Posterior vena cava (tissue), 2 donors: Measurements from ENCODE around the gene LRRC74A. TPM values are rescaled to one million over a fixed set of nuclear protein-coding genes. Genes with fewer than 3 reads are reported as not detected.
"Not testable (repeated sequence)": the region's sequence is repeated elsewhere in the genome, so short reads cannot be mapped to it uniquely, and the experiment has no call there.

Experiments used
- DNase-seq: peaks from one replicate; pipeline ENCODE4 v3.0.0-alpha.2; 2020; ENCODE audit warnings: low spot score
- intact Hi-C, 2 donors: fragments of 100-400 bp; cut with DNase I; formaldehyde crosslinking; loops; one replicate each; pipeline versions ENCODE4 v1.14.1 to v1.14.2; 2022 to 2023
- total RNA-seq, 2 donors: library from RNA; stranded (reverse); fragmentation: NEBNext Ultra II Directional; extraction: Animal tissue kit (Norgen Biotek cat#: 25700); gene quantifications; one replicate each; pipeline ENCODE4 v1.2.1, GENCODE V29; 2021
- donor health status: DM: yes; HTN: yes; CAD: no.
- donor health status: DM: yes; HTN: yes; CAD: no.

LRRC74A gene
- total RNA-seq, 2 donors from 2014 or later = not detected

- DNase-seq = no peak
- intact Hi-C loops = loop anchor here (5.0 kb wide), 3 partner anchors 142 to 157 kb away; no protein-coding TSS in a partner anchor
Measured at GRCh38 chr14:76910371-76910890, 84.2 kb downstream of the LRRC74A start.

- intact Hi-C loops = loop anchor here (5.0 kb wide), 3 partner anchors 141 to 156 kb away; no protein-coding TSS in a partner anchor
- no peak for DNase-seq
Measured at GRCh38 chr14:76911473-76911872, 85.3 kb downstream of the LRRC74A start.

DNA sequence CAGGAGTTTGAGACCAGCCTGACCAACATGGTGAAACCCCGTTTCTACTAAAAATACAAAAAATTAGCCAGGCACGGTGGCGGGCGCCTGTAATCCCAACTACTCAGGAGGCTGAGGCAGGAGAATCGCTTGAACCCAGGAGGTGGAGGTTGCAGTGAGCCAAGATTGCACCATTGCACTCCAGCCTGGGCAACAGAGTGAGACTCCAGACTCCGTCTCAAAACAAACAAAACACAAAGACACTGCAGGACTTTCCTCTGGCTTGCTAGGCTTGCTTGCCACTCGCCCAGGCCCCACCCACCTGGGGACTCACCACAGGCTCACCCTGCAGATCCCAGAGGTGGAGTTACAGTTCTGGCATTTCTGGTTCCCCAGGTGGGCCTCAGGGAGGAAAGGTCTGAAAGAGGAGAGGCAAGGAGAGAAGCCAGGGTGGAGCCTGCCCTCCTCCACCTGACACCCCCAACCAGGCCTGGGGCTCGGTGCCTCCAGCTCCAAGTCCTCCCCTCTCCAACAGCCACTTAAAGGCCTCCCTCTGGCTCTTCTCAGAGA is 88.4 kb downstream of the LRRC74A start:
- intact Hi-C loops = loop anchor here (2.0 to 5.0 kb wide), 6 partner anchors 42 to 153 kb away; partner anchors contain the start of gene IRF2BPL (in 1 of the 2)

GRCh38 chr14:76916040-76916715 is 90.0 kb downstream of the LRRC74A start:
- no peak for DNase-seq
- intact Hi-C loops = loop anchor here in 1 of 2 donors (5.0 kb wide), 2 partner anchors 41 to 111 kb away; partner anchors contain the start of gene IRF2BPL

More for the DNA sequence above, 88.4 kb downstream of the LRRC74A start:
- DNase-seq = not testable (repeated sequence)

DNA sequence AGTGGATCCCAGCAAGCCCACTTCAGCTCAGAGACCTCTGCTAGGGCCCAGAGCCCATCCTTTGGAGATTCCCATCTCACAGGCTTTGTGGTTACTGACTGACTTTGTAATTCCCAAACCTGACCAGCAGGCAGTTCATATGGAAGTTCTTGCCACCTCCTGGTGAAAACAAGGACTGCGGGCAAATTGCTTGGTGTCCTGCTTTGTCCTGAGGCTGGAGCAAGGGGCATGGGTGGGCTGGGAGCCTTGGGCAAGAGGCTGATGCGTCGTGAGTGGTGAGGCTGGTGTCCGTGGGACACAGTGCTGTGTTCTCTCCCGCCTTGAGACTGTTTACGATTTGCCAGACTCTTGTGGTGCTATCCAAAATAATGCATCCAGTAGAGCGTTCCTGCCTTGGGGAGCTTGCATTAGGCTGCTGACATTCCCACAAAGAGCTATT is 91.0 kb downstream of the LRRC74A start:
- peak; percentile 83 for DNase-seq
- intact Hi-C loops = loop anchor here in 1 of 2 donors (5.0 kb wide), 2 partner anchors 40 to 110 kb away; partner anchors contain the start of gene IRF2BPL

GRCh38 chr14:76917745-76918255 is 91.6 kb downstream of the LRRC74A start:
- intact Hi-C loops = loop anchor here (2.0 to 5.0 kb wide), 3 partner anchors 40 to 110 kb away; partner anchors contain the start of gene IRF2BPL (in 1 of the 2)
- peak; percentile 84 for DNase-seq

- peak; percentile 88 for DNase-seq
- intact Hi-C loops = loop anchor here (2.0 to 5.0 kb wide), 3 partner anchors 39 to 109 kb away; partner anchors contain the start of gene IRF2BPL (in 1 of the 2)
Measured at GRCh38 chr14:76918256-76918781, 92.1 kb downstream of the LRRC74A start.

DNA sequence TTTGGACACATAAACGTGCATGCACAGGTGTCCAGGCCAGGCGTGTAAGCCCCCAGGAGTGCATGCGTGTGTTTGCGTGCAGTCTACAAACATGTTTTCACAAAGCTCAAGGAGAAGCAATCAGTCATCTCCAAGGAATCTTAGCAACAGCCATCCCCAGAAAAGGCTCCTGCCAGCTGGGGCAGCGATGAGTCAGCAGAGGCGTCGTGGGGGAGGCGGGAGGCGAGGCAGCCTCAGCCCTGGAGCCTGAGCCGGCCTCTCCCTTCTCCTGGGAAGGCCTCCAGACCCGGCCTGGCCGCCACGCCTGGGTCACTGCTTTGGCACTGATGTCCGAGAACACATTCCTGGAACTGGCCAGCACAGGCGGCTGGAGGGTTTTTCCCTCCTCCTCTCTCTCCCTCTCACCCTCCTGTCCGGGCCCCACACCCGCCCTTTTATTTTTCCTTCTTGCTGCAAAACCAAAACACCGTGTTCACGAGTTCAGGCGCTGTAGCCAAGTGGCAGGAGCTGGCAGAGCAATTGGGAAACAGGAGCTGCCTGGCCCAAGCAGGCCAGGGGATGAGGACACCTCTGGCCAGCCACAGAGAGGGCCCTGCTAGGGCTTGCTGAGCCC is 92.7 kb downstream of the LRRC74A start:
- intact Hi-C loops = loop anchor here (2.0 to 5.0 kb wide), 3 partner anchors 38 to 108 kb away; partner anchors contain the start of gene IRF2BPL (in 1 of the 2)
- DNase-seq = peak; percentile 98

Other genes starting within 250 kb of the LRRC74A start
- 10 to 100 TPM; 14.9 to 16.1 TPM for gene VASH1, start 64.9 kb upstream of the LRRC74A start, total RNA-seq
- gene ANGEL1, start 13.5 kb upstream of the LRRC74A start, total RNA-seq = 10 to 100 TPM; 12.4 to 14.4 TPM
- gene IRF2BPL, start 202.3 kb downstream of the LRRC74A start, total RNA-seq = 10 to 100 TPM; 35.7 to 43.3 TPM